SU-DHL-6 (cell line): ENCODE measurements around the gene PALLD.

Experiments used
- H2AFZ ChIP-seq: fragments of 200-600 bp; sonication (generic); 2 replicates; pipeline ENCODE4 v1.6.1; 2014; ENCODE audit warnings: low read depth, mild to moderate bottlenecking, moderate library complexity, mixed read lengths, antibody characterized with exemption, low read length; ENCODE audit not compliant: severe bottlenecking
- H3F3A ChIP-seq: fragments of 200-600 bp; shearing (Covaris generic); 2 replicates; pipeline ENCODE4 v1.6.0; 2016; ENCODE audit warnings: antibody characterized with exemption, mild to moderate bottlenecking; ENCODE audit not compliant: insufficient read depth
- H3K27ac ChIP-seq: fragments of 200-600 bp; sonication (generic); 2 replicates; pipeline ENCODE4 v1.5.1; 2016; ENCODE audit warnings: low read depth, mild to moderate bottlenecking, low read length, moderate library complexity, mixed read lengths
- H3K27me3 ChIP-seq: fragments of 200-600 bp; sonication (generic), shearing (Covaris generic); 2 replicates; pipeline ENCODE4 v1.6.0; 2014; ENCODE audit warnings: mild to moderate bottlenecking, low read length
- H3K36me3 ChIP-seq: fragments of 200-600 bp; sonication (generic); 2 replicates; pipeline ENCODE4 v1.6.1; 2014; ENCODE audit warnings: mild to moderate bottlenecking, low read length, mixed read lengths
- H3K4me2 ChIP-seq: fragments of 300-600, 200-600 bp; shearing (Covaris generic), sonication (generic); 2 replicates; pipeline ENCODE4 v1.6.0; 2014; ENCODE audit warnings: low read length, low read depth, mild to moderate bottlenecking; ENCODE audit not compliant: poor library complexity, severe bottlenecking
- H3K4me3 ChIP-seq: fragments of 200-600 bp; sonication (generic); 2 replicates; pipeline ENCODE4 v1.5.1; 2014; ENCODE audit warnings: antibody characterized with exemption, low read length, mild to moderate bottlenecking, mixed read lengths; ENCODE audit not compliant: insufficient read depth, poor library complexity, severe bottlenecking
- H3K79me2 ChIP-seq: fragments of 200-600 bp; sonication (generic); 2 replicates; pipeline ENCODE4 v1.6.1; 2014; ENCODE audit warnings: mild to moderate bottlenecking, low read length, moderate library complexity; ENCODE audit not compliant: insufficient read depth
- H3K9ac ChIP-seq: fragments of 200-600 bp; sonication (generic); 2 replicates; pipeline ENCODE4 v1.7.0; 2014; ENCODE audit warnings: mild to moderate bottlenecking, low read length
- H3K9me2 ChIP-seq: fragments of 200-600 bp; sonication (generic); replicated peaks from 2 replicates; pipeline ENCODE4 v1.6.1; 2014; ENCODE audit warnings: low read length; ENCODE audit not compliant: insufficient read depth
- H3K9me3 ChIP-seq: fragments of 200-600 bp; sonication (generic); 2 replicates; pipeline ENCODE4 v1.6.1; 2014; ENCODE audit warnings: low read length, mixed read lengths; ENCODE audit not compliant: insufficient read depth
- H4K20me1 ChIP-seq: fragments of 200-600 bp; sonication (generic); 2 replicates; pipeline ENCODE4 v1.6.1; 2014; ENCODE audit warnings: low read depth, mild to moderate bottlenecking, antibody characterized with exemption, low read length, moderate library complexity, mixed read lengths
- EZH2phosphoT487 ChIP-seq: fragments of 200-600 bp; sonication (generic), shearing (Covaris generic); conservative IDR thresholded peaks from 2 replicates; pipeline ENCODE4 v1.6.1; 2018; ENCODE audit warnings: mild to moderate bottlenecking, antibody characterized with exemption, low read length, moderate library complexity, mixed read lengths
- TF ChIP-seq, protein P1 (sequence below): fragments of 200-600 bp; sonication (generic); IDR thresholded peaks from one replicate; pipeline ENCODE4 v1.5.1; 2017; ENCODE audit warnings: antibody characterized with exemption, mild to moderate bottlenecking, low read length, moderate library complexity; ENCODE audit not compliant: insufficient read depth, poor library complexity, severe bottlenecking

The PALLD gene

DNA sequence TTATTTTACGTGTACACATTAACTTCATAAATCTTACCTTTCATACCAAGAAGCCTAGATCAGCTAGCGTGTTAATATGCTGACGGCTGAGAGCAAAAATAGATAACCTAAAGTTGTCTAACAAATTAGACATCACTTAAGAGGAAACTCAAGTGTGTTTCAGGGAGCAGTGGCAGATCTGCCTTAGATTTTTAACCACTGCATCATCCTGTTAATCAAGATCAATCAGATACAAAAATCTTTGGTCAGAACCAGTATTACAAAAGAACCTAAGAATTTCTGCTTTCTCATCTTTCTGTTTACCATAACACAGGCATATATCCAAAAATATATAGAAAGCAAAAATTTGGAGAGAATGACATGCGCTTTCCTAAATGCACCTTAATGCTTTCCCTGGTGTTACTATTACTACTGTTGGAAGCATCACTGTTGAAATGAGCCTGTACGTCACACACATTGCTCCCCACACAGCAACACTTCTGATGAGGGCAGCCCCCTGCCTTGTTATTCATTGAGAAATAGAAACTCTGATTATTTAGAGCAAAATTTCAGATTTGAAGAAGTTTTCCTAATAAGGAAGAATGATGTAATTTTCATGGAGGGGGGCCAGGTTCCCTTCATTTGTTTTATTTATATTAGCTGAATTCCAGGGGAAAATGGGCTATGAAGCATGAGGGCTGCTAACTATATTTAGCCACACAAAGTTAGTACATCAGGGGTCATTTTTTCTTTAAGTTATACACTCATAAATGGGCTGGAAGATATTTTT, 360.9 kb downstream of the PALLD start:
- no peak overlapping the region for H3K4me3 ChIP-seq
- H3K27me3 ChIP-seq, result no peaks in the 10 kb centered on the region

GRCh38 chr4:168859100-168859499, 362.2 kb downstream of the PALLD start:
- H4K20me1 ChIP-seq, result no peaks in the 10 kb centered on the region
- no peaks in the 10 kb centered on the region for H3K9me2 ChIP-seq
- no peak overlapping the region for H3K4me3 ChIP-seq
- no peak overlapping the region for H3K27ac ChIP-seq
- H3K27me3 ChIP-seq, result no peaks in the 10 kb centered on the region
- no peak overlapping the region for H3K4me2 ChIP-seq
- no peaks in the 10 kb centered on the region for H3K79me2 ChIP-seq
- H2AFZ ChIP-seq, result no peak overlapping the region
- H3K36me3 ChIP-seq, result no peaks in the 10 kb centered on the region
- no peak overlapping the region for H3K9ac ChIP-seq
- no peaks in the 10 kb centered on the region for H3K9me3 ChIP-seq
- TF ChIP-seq EZH2phosphoT487, result no peak
- TF ChIP-seq, protein P1, sequence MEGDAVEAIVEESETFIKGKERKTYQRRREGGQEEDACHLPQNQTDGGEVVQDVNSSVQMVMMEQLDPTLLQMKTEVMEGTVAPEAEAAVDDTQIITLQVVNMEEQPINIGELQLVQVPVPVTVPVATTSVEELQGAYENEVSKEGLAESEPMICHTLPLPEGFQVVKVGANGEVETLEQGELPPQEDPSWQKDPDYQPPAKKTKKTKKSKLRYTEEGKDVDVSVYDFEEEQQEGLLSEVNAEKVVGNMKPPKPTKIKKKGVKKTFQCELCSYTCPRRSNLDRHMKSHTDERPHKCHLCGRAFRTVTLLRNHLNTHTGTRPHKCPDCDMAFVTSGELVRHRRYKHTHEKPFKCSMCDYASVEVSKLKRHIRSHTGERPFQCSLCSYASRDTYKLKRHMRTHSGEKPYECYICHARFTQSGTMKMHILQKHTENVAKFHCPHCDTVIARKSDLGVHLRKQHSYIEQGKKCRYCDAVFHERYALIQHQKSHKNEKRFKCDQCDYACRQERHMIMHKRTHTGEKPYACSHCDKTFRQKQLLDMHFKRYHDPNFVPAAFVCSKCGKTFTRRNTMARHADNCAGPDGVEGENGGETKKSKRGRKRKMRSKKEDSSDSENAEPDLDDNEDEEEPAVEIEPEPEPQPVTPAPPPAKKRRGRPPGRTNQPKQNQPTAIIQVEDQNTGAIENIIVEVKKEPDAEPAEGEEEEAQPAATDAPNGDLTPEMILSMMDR, result no peak
- H3F3A ChIP-seq, result no peaks in the 10 kb centered on the region

More for the DNA sequence above, 360.9 kb downstream of the PALLD start:
- no peak overlapping the region for H3K27ac ChIP-seq
- no peaks in the 10 kb centered on the region for H3F3A ChIP-seq
- H2AFZ ChIP-seq, result no peak overlapping the region
- H3K36me3 ChIP-seq, result no peaks in the 10 kb centered on the region
- H3K79me2 ChIP-seq, result no peaks in the 10 kb centered on the region
- H4K20me1 ChIP-seq, result no peaks in the 10 kb centered on the region
- H3K9me2 ChIP-seq, result no peaks in the 10 kb centered on the region
- H3K4me2 ChIP-seq, result no peak overlapping the region
- no peak overlapping the region for H3K9ac ChIP-seq
- H3K9me3 ChIP-seq, result no peaks in the 10 kb centered on the region
- TF ChIP-seq, protein P1, result no peak
- TF ChIP-seq EZH2phosphoT487, result no peak

- TF ChIP-seq EZH2phosphoT487, result no peak
- TF ChIP-seq, protein P1, result no peak
- Histone ChIP-seq H3K9me2 (no peaks in the 10 kb centered on the region), H3K9me3 (no peaks in the 10 kb centered on the region), H3K79me2 (no peaks in the 10 kb centered on the region), H3K9ac (no peak overlapping the region), H3K36me3 (no peaks in the 10 kb centered on the region), H3K4me2 (no peak overlapping the region), H3K27ac (no peak overlapping the region), H3K27me3 (no peaks in the 10 kb centered on the region), H3K4me3 (no peak overlapping the region), H4K20me1 (no peaks in the 10 kb centered on the region), H2AFZ (no peak overlapping the region), H3F3A (no peaks in the 10 kb centered on the region)
These were observed 363.2 kb downstream of the PALLD start for GRCh38 chr4:168859888-168860694.
